H1 (cell line): ENCODE measurements around the gene TCTN3. TPM values are rescaled to one million over a fixed set of nuclear protein-coding genes. Genes with fewer than 3 reads are reported as not detected.

Experiments
- CTCF ChIA-PET: fragments of 300-600 bp; sonication (Branson Sonifier 250); formaldehyde crosslinking; loops from one replicate; lab custom pipeline; 2021; ENCODE audit not compliant: partially characterized antibody; lab: Charles Lee
- POLR2A ChIA-PET: fragments of 300-600 bp; sonication (Branson Sonifier 250); formaldehyde crosslinking; loops from one replicate; lab custom pipeline; 2021; ENCODE audit warnings: inconsistent platforms; ENCODE audit not compliant: partially characterized antibody; lab: Charles Lee
- DNase-seq, 2 experiments: peaks; one replicate each; pipeline versions ENCODE4 v3.0.0 to v3.0.0-alpha.2; 2010 to 2022; ENCODE audit warnings: low spot score in 2 of 2, low read depth in 1 of 2, mixed read lengths in 1 of 2
- FAIRE-seq: peaks from 2 replicates; lab custom pipeline; 2011; peaks lifted over from hg19 to GRCh38; lab: Jason Lieb, UNC
- H2AFZ ChIP-seq: 2 replicates; pipeline ENCODE4 v1.8.1; 2012; ENCODE audit warnings: low read length, inconsistent platforms
- H2AK5ac ChIP-seq: 2 replicates; pipeline ENCODE4 v1.6.1; 2013; ENCODE audit warnings: low read depth, low read length
- H2BK120ac ChIP-seq: replicated peaks from 2 replicates; pipeline ENCODE3; 2013; ENCODE audit warnings: low read depth, low read length, inconsistent platforms
- H2BK12ac ChIP-seq: 2 replicates; pipeline ENCODE4 v1.6.1; 2013; ENCODE audit warnings: low read depth, low read length
- H2BK15ac ChIP-seq: 2 replicates; pipeline ENCODE4 v1.6.1; 2013; ENCODE audit warnings: low read length
- H2BK20ac ChIP-seq: 2 replicates; pipeline ENCODE4 v1.6.1; 2013; ENCODE audit warnings: low read length
- H2BK5ac ChIP-seq: 2 replicates; pipeline ENCODE4 v1.6.1; 2013; ENCODE audit warnings: low read depth, low read length
- H3K14ac ChIP-seq: 2 replicates; pipeline ENCODE4 v1.6.1; 2013; ENCODE audit warnings: inconsistent platforms; ENCODE audit not compliant: insufficient read length
- H3K18ac ChIP-seq: 2 replicates; pipeline ENCODE4 v1.6.1; 2013; ENCODE audit warnings: low read length; ENCODE audit errors: extremely low read depth
- H3K23ac ChIP-seq: 2 replicates; pipeline ENCODE4 v1.6.1; 2013; ENCODE audit warnings: inconsistent platforms; ENCODE audit not compliant: insufficient read length
- H3K23me2 ChIP-seq: 2 replicates; pipeline ENCODE4 v1.6.1; 2013; ENCODE audit warnings: low read depth, low read length
- H3K27ac ChIP-seq: 2 replicates; pipeline ENCODE4 v1.6.1; 2011; ENCODE audit warnings: low read depth, low read length, inconsistent platforms
- H3K27me3 ChIP-seq, 4 experiments: replicated peaks in 1 of 4; 1 replicate in 1 of 4; 2 replicates in 3 of 4; pipeline versions ENCODE4 v1.6.1 to v1.8.1; 2011 to 2013; ENCODE audit warnings: low read length in 3 of 4, mild to moderate bottlenecking in 3 of 4, inconsistent platforms in 2 of 4, mixed read lengths in 2 of 4, moderate library complexity in 1 of 4; ENCODE audit not compliant: control insufficient read depth in 3 of 4, insufficient read depth in 3 of 4; ENCODE audit errors: extremely low read depth in 1 of 4
- H3K36me3 ChIP-seq, 4 experiments: 2 replicates each; pipeline versions ENCODE4 v1.6.1 to v1.8.1; 2011 to 2013; ENCODE audit warnings: mild to moderate bottlenecking in 4 of 4, low read length in 3 of 4, moderate library complexity in 2 of 4, control low read depth in 1 of 4, inconsistent platforms in 1 of 4; ENCODE audit not compliant: insufficient read depth in 4 of 4, control insufficient read depth in 2 of 4
- H3K4ac ChIP-seq: replicated peaks from 2 replicates; pipeline ENCODE3; 2013; ENCODE audit warnings: low read length, low read depth, mixed read lengths, inconsistent platforms; ENCODE audit not compliant: insufficient read length
- H3K4me1 ChIP-seq, 4 experiments: replicated peaks in 1 of 4; 1 replicate in 1 of 4; 2 replicates in 3 of 4; pipeline versions ENCODE4 v1.6.1 to v1.8.1; 2011 to 2013; ENCODE audit warnings: low read length in 3 of 4, inconsistent platforms in 2 of 4, mixed read lengths in 1 of 4; ENCODE audit not compliant: insufficient read depth in 4 of 4, control insufficient read depth in 3 of 4
- H3K4me2 ChIP-seq, 2 experiments: 2 replicates each; pipeline versions ENCODE4 v1.6.1 to v1.8.1; 2011 to 2013; ENCODE audit warnings: low read depth in 2 of 2, low read length in 2 of 2, control low read depth in 1 of 2, inconsistent platforms in 1 of 2, mild to moderate bottlenecking in 1 of 2; ENCODE audit not compliant: insufficient read depth in 1 of 2
- H3K4me3 ChIP-seq, 4 experiments: fragments of 200-600, 300-600 bp in 1 of 4; sonication (generic), shearing (Covaris generic), sonication (Bioruptor Twin) in 1 of 4; 2 replicates each; pipeline versions ENCODE4 v1.5.1 to v1.8.1; 2011 to 2016; ENCODE audit warnings: low read length in 4 of 4, low read depth in 3 of 4, control low read depth in 2 of 4, inconsistent platforms in 2 of 4, mild to moderate bottlenecking in 2 of 4, mixed read lengths in 1 of 4, moderate library complexity in 1 of 4; ENCODE audit not compliant: insufficient read depth in 2 of 4; ENCODE audit errors: extremely low read depth in 1 of 4
- H3K56ac ChIP-seq: replicated peaks from 2 replicates; pipeline ENCODE3; 2013; ENCODE audit warnings: low read depth, mild to moderate bottlenecking, mixed read lengths, low read length, inconsistent platforms; ENCODE audit not compliant: insufficient read length
- H3K79me1 ChIP-seq: 2 replicates; pipeline ENCODE4 v1.6.1; 2013; ENCODE audit warnings: low read depth, low read length, control low read depth
- H3K79me2 ChIP-seq, 2 experiments: 2 replicates each; pipeline versions ENCODE4 v1.6.1 to v1.8.1; 2012 to 2013; ENCODE audit warnings: low read length in 2 of 2, mild to moderate bottlenecking in 2 of 2, inconsistent platforms in 1 of 2; ENCODE audit not compliant: insufficient read depth in 2 of 2, control insufficient read depth in 1 of 2
- H3K9ac ChIP-seq, 4 experiments: replicated peaks in 1 of 4; 1 replicate in 1 of 4; 2 replicates in 3 of 4; pipeline versions ENCODE4 v1.6.1 to v1.8.1; 2011 to 2013; ENCODE audit warnings: low read depth in 3 of 4, low read length in 3 of 4, control low read depth in 2 of 4, mild to moderate bottlenecking in 2 of 4, moderate library complexity in 2 of 4, inconsistent platforms in 1 of 4; ENCODE audit errors: extremely low read depth in 1 of 4
- H3K9me3 ChIP-seq, 2 experiments: 2 replicates each; pipeline versions ENCODE4 v1.6.1 to v1.8.1; 2012 to 2013; ENCODE audit warnings: mild to moderate bottlenecking in 2 of 2, moderate library complexity in 2 of 2, control low read depth in 1 of 2, inconsistent platforms in 1 of 2, low read depth in 1 of 2, low read length in 1 of 2, mixed read lengths in 1 of 2; ENCODE audit not compliant: insufficient read depth in 2 of 2
- H4K20me1 ChIP-seq, 2 experiments: replicated peaks in 1 of 2; 2 replicates each; pipeline versions ENCODE3 to v1.8.1; 2011 to 2013; ENCODE audit warnings: inconsistent platforms in 2 of 2, low read length in 2 of 2, mild to moderate bottlenecking in 1 of 2; ENCODE audit not compliant: insufficient read depth in 2 of 2, control insufficient read depth in 1 of 2
- H4K5ac ChIP-seq: 2 replicates; pipeline ENCODE4 v1.6.1; 2013; ENCODE audit warnings: low read length, low read depth, mixed read lengths, inconsistent platforms; ENCODE audit not compliant: insufficient read length
- H4K8ac ChIP-seq: 2 replicates; pipeline ENCODE4 v1.8.0; 2013; ENCODE audit warnings: mild to moderate bottlenecking, moderate library complexity, low read length, inconsistent platforms; ENCODE audit not compliant: insufficient read depth; ENCODE audit errors: extremely low read depth
- H4K91ac ChIP-seq: replicated peaks from 2 replicates; pipeline ENCODE3; 2013; ENCODE audit warnings: low read length, mixed read lengths, inconsistent platforms; ENCODE audit not compliant: insufficient read length
- BACH1 ChIP-seq: IDR thresholded peaks from 2 replicates; pipeline ENCODE4 v1.6.1; 2012; ENCODE audit warnings: low read length, improper control_type of control experiment
- CBX8 ChIP-seq: fragments of 300-800, 300-1000 bp; sonication (generic); IDR thresholded peaks from 2 replicates; pipeline ENCODE4 v1.7.1; 2016; ENCODE audit warnings: low read depth, low read length, borderline replicate concordance
- CHD2 ChIP-seq: IDR thresholded peaks from 2 replicates; pipeline ENCODE4 v1.6.1; 2012; ENCODE audit warnings: low read length, improper control_type of control experiment
- EP300 ChIP-seq, 2 experiments: IDR thresholded peaks; 1 replicate in 1 of 2; 2 replicates in 1 of 2; pipeline ENCODE4 v1.6.1; 2011 to 2012; ENCODE audit warnings: low read depth in 2 of 2, low read length in 2 of 2, mild to moderate bottlenecking in 2 of 2, borderline replicate concordance in 1 of 2, inconsistent platforms in 1 of 2, moderate library complexity in 1 of 2
- HDAC2 ChIP-seq, 2 experiments: fragments of 300-600 bp in 1 of 2; sonication (generic) in 1 of 2; IDR thresholded peaks; 2 replicates each; pipeline ENCODE4 v1.6.1; 2011 to 2012; ENCODE audit warnings: low read depth in 2 of 2, low read length in 2 of 2, mild to moderate bottlenecking in 2 of 2, moderate library complexity in 2 of 2, borderline replicate concordance in 1 of 2, inconsistent platforms in 1 of 2
- POLR2A ChIP-seq, 2 experiments: IDR thresholded peaks; 1 replicate in 1 of 2; 2 replicates in 1 of 2; pipeline ENCODE4 v1.6.1; 2011; ENCODE audit warnings: low read depth in 2 of 2, low read length in 2 of 2, mild to moderate bottlenecking in 2 of 2; ENCODE audit errors: control extremely low read depth in 1 of 2
- POU5F1 ChIP-seq: IDR thresholded peaks from 2 replicates; pipeline ENCODE4 v1.6.1; 2011; ENCODE audit warnings: low read depth, mild to moderate bottlenecking, low read length, moderate library complexity
- SAP30 ChIP-seq: fragments of 300-600 bp; sonication (generic); IDR thresholded peaks from 2 replicates; pipeline ENCODE4 v1.7.1; 2012; ENCODE audit warnings: low read length, moderate library complexity, mild to moderate bottlenecking, inconsistent platforms; ENCODE audit not compliant: insufficient read depth, insufficient replicate concordance
- SIN3A ChIP-seq, 2 experiments: IDR thresholded peaks in 1 of 2; conservative IDR thresholded peaks in 1 of 2; 2 replicates each; pipeline ENCODE4 v1.6.1; 2011 to 2012; ENCODE audit warnings: low read length in 2 of 2, improper control_type of control experiment in 1 of 2, low read depth in 1 of 2, mild to moderate bottlenecking in 1 of 2
- SRF ChIP-seq: IDR thresholded peaks from 2 replicates; pipeline ENCODE4 v1.6.1; 2011; ENCODE audit warnings: mild to moderate bottlenecking, low read depth, low read length, moderate library complexity
- TBP ChIP-seq: IDR thresholded peaks from 2 replicates; pipeline ENCODE4 v1.6.1; 2011; ENCODE audit warnings: low read depth, low read length, improper control_type of control experiment
- TCF12 ChIP-seq: IDR thresholded peaks from 2 replicates; pipeline ENCODE4 v1.6.1; 2011; ENCODE audit warnings: low read depth, mild to moderate bottlenecking, low read length
- YY1 ChIP-seq: IDR thresholded peaks from 2 replicates; pipeline ENCODE4 v1.6.1; 2011; ENCODE audit warnings: low read depth, mild to moderate bottlenecking, low read length
- WGBS, 2 experiments: shearing (Covaris generic) in 1 of 2; methylation state at CpG; one replicate each; pipeline versions ENCODE4 v1.1.6 to v1.1.7; 2013 to 2015; ENCODE audit warnings: low lambda C conversion rate in 2 of 2, mixed read lengths in 2 of 2, inconsistent platforms in 1 of 2, low coverage in 1 of 2, missing lambda C conversion rate in 1 of 2; ENCODE audit not compliant: insufficient replicate concordance in 2 of 2, insufficient coverage in 1 of 2, insufficient read length in 1 of 2; ENCODE audit errors: extremely low coverage in 1 of 2, missing lambda C conversion rate in 1 of 2; 5-methylcytosine and 5-hydroxymethylcytosine counted together
- polyA plus RNA-seq, 7 experiments: library from polyadenylated mRNA; depleted of rRNA in 3 of 7; stranded (reverse) in 5 of 7; unstranded in 2 of 7; fragments of >200 nt in 5 of 7; fragments of 200-250 nt in 2 of 7; gene quantifications; 1 replicate in 5 of 7; 2 replicates in 1 of 7; 4 replicates in 1 of 7; pipeline versions ENCODE4 v1.2.1 to v1.2.3, GENCODE V29; 2011 to 2013; ENCODE audit warnings: missing spikeins in 2 of 7, mixed read lengths in 2 of 7
- total RNA-seq: library from RNA; stranded (reverse); fragmentation: NEBNext Ultra II Directional; extraction: Animal tissue kit (Norgen Biotek cat#: 25700); gene quantifications from 2 replicates; pipeline ENCODE4 v1.2.1, GENCODE V29; 2021

TCTN3 gene
- total and polyA plus RNA-seq, 2 of the 8 experiments (the other 6 are each of a cell fraction or from before 2014, with no cell fraction given): 34.7 to 39.8 TPM

DNA sequence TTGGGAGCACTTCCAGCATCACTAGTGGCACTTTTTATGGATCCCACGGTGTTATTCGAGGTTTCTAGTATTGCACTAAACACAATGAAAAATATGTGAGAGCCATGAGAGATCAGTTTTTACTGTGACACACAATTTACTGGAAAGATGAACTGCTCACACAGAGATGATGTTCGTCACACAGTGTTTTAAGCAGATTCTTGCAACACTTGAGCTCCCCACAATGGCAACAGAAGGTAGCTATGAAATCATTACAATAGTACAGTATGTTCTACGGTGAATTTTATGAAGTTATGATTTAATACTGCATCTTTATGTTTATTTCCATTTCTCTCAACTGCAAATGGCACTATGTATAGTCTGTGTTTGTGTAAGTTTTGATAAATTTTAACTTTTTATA, 34.8 kb upstream of the TCTN3 start:
- Histone ChIP-seq H4K91ac (no peak overlapping the region), H3K23me2 (no peaks in the 10 kb centered on the region), H2AFZ (no peak overlapping the region), H3K4ac (no peak overlapping the region), H2BK5ac (no peak overlapping the region), H3K56ac (no peak overlapping the region), H3K4me3 (no peak overlapping the region), H3K4me1 (no peaks in the 10 kb centered on the region), H4K8ac (no peak overlapping the region), H2AK5ac (no peak overlapping the region), H3K27ac (no peak overlapping the region), H2BK120ac (no peak overlapping the region), H3K14ac (no peak overlapping the region), H3K36me3 (no peaks in the 10 kb centered on the region), H4K20me1 (no peaks in the 10 kb centered on the region), H4K5ac (no peak overlapping the region), H3K9me3 (peaks cover 10 to 16% of the 10 kb centered on the region in 2 experiments), H3K79me2 (no peaks in the 10 kb centered on the region), H3K9ac (no peak overlapping the region), H3K18ac (no peak overlapping the region), H2BK20ac (no peak overlapping the region), H3K27me3 (no peaks in the 10 kb centered on the region), H3K79me1 (no peaks in the 10 kb centered on the region), H2BK12ac (no peak overlapping the region), H2BK15ac (no peak overlapping the region), H3K23ac (no peak overlapping the region), H3K4me2 (no peak overlapping the region)
- CTCF ChIA-PET: interaction anchor here (1.1 kb wide), 1 partner anchor 113 kb away, joined by 6 read pairs; no protein-coding TSS in a partner anchor
- whole genome bisulfite sequencing, 2 experiments: 93% methylated on average over 4 of the region's 4 CpGs; no CpG with 5 or more reads in 1 of the 2 experiments
- POLR2A ChIA-PET: no interaction called here
- DNase-seq: no peak
- no peak for FAIRE-seq
- no peak for TF ChIP-seq SRF
- no peak for TF ChIP-seq SAP30
- no peak for TF ChIP-seq POLR2A (IDR thresholded peaks at IDR 0.05; ENCODE audit: control extremely low read depth in 1 of 2, low read depth in 2 of 2, low read length in 2 of 2)
- TF ChIP-seq EP300 (IDR thresholded peaks at IDR 0.05; ENCODE audit: borderline replicate concordance in 1 of 2, low read depth in 2 of 2, low read length in 2 of 2): no peak
- no peak for TF ChIP-seq YY1
- no peak for TF ChIP-seq TBP
- TF ChIP-seq POU5F1: no peak
- TF ChIP-seq CBX8: no peak
- no peak for TF ChIP-seq TCF12
- no peak for TF ChIP-seq BACH1
- no peak for TF ChIP-seq SIN3A (conservative IDR thresholded peaks at IDR 0.05 in 1 of 2, IDR thresholded peaks at IDR 0.05 in 1 of 2; ENCODE audit: low read depth in 1 of 2, low read length in 2 of 2)
- no peak for TF ChIP-seq HDAC2 (IDR thresholded peaks at IDR 0.05; ENCODE audit: borderline replicate concordance in 1 of 2, low read depth in 2 of 2, low read length in 2 of 2)
- TF ChIP-seq CHD2: no peak
